HS-27A (cell line): ENCODE results near the gene NDFIP2.

Experiments
- DNase-seq: peaks from one replicate; pipeline ENCODE4 v3.0.0-alpha.2; 2012; ENCODE audit warnings: low read depth, missing footprints

NDFIP2 gene

GRCh38 chr13:79496188-79496587 lies 15.2 kb downstream of the NDFIP2 start:
- DNase-seq: no peak

GRCh38 chr13:79497064-79497463 lies 16.1 kb downstream of the NDFIP2 start:
- DNase-seq: no peak

GRCh38 chr13:79497852-79498251 lies 16.9 kb downstream of the NDFIP2 start:
- DNase-seq: no peak

- DNase-seq: no peak
Observed at GRCh38 chr13:79500829-79501228, 19.9 kb downstream of the NDFIP2 start.

- DNase-seq: no peak
Observed at GRCh38 chr13:79501538-79502232, 20.7 kb downstream of the NDFIP2 start.

GRCh38 chr13:79502859-79503468 lies 22.0 kb downstream of the NDFIP2 start:
- DNase-seq: no peak

- DNase-seq: no peak
Observed at GRCh38 chr13:79503473-79504017, 22.6 kb downstream of the NDFIP2 start.

GRCh38 chr13:79508224-79508961 lies 27.4 kb downstream of the NDFIP2 start:
- no peak for DNase-seq

- no peak for DNase-seq
Observed at GRCh38 chr13:79511611-79512010, 30.7 kb downstream of the NDFIP2 start.

- no peak for DNase-seq
Observed at GRCh38 chr13:79512950-79513349, 32.0 kb downstream of the NDFIP2 start.

GRCh38 chr13:79516595-79516994 lies 35.6 kb downstream of the NDFIP2 start:
- DNase-seq: no peak

- DNase-seq: peak; percentile 15
Observed at GRCh38 chr13:79519255-79519654, 38.3 kb downstream of the NDFIP2 start.

GRCh38 chr13:79522583-79522982 lies 41.6 kb downstream of the NDFIP2 start:
- DNase-seq: peak; percentile 48

- DNase-seq: no peak
Observed at GRCh38 chr13:79525064-79525857, 44.3 kb downstream of the NDFIP2 start.

GRCh38 chr13:79527698-79528097 lies 46.7 kb downstream of the NDFIP2 start:
- DNase-seq: no peak

- DNase-seq: no peak
Observed at GRCh38 chr13:79528356-79528755, 47.4 kb downstream of the NDFIP2 start.

- DNase-seq: no peak
Observed at GRCh38 chr13:79528759-79529191, 47.8 kb downstream of the NDFIP2 start.

GRCh38 chr13:79529817-79530216 lies 48.9 kb downstream of the NDFIP2 start:
- no peak for DNase-seq

- no peak for DNase-seq
Observed at GRCh38 chr13:79530270-79530669, 49.3 kb downstream of the NDFIP2 start.

GRCh38 chr13:79531542-79532254 lies 50.7 kb downstream of the NDFIP2 start:
- DNase-seq: no peak

GRCh38 chr13:79532576-79532975 lies 51.6 kb downstream of the NDFIP2 start:
- DNase-seq: no peak
